Measurements from ENCODE around the gene NKX3-2. TPM values are rescaled to one million over a fixed set of nuclear protein-coding genes. Genes with fewer than 3 reads are reported as not detected.

NKX3-2 gene
- total and polyA plus RNA-seq, 9 donors = 0.10 to 1.4 (median 0.22) TPM; not detected in 1

GRCh38 chr4:13536607-13537006, 7.7 kb downstream of the NKX3-2 start:
- TF ChIP-seq EP300 (IDR thresholded peaks at IDR 0.05) (no peak), POLR2A (IDR thresholded peaks at IDR 0.05) (no peak), CTCF (IDR thresholded peaks at IDR 0.05) (no peak)
- H3K27ac ChIP-seq = no peak overlapping the region
- DNase-seq = no peak
- intact Hi-C loops (cut with DNase I) = no loop called here
- H3K4me1 ChIP-seq (ENCODE audit: insufficient read depth) = no peaks in the 10 kb centered on the region
- H3K9me3 ChIP-seq = no peaks in the 10 kb centered on the region
- no peaks in the 10 kb centered on the region for H3K36me3 ChIP-seq
- WGBS, 3 donors = 18 to 26% (median 23%) methylated on average over 6 of the region's 6 CpGs
- no peak overlapping the region for H3K4me3 ChIP-seq
- H3K27me3 ChIP-seq = peaks cover 15% of the 10 kb centered on the region

GRCh38 chr4:13535708-13536361, 8.5 kb downstream of the NKX3-2 start:
- no peak for DNase-seq
- WGBS, 3 donors = 2 to 4% (median 2%) methylated on average over 39 of the region's 39 CpGs
- no peak overlapping the region for H3K4me3 ChIP-seq
- peaks cover 12% of the 10 kb centered on the region for H3K27me3 ChIP-seq
- TF ChIP-seq CTCF (IDR thresholded peaks at IDR 0.05) (no peak), EP300 (IDR thresholded peaks at IDR 0.05) (no peak), POLR2A (IDR thresholded peaks at IDR 0.05) (no peak)
- intact Hi-C loops (cut with DNase I) = no loop called here
- no peaks in the 10 kb centered on the region for H3K4me1 ChIP-seq (ENCODE audit: insufficient read depth)
- H3K9me3 ChIP-seq = no peaks in the 10 kb centered on the region
- no peak overlapping the region for H3K27ac ChIP-seq
- H3K36me3 ChIP-seq = no peaks in the 10 kb centered on the region

- no peaks in the 10 kb centered on the region for H3K36me3 ChIP-seq
- no peak overlapping the region for H3K4me3 ChIP-seq
- H3K27ac ChIP-seq = no peak overlapping the region
- no peaks in the 10 kb centered on the region for H3K9me3 ChIP-seq
- no peak for TF ChIP-seq CTCF (IDR thresholded peaks at IDR 0.05)
- no peak for TF ChIP-seq EP300 (IDR thresholded peaks at IDR 0.05)
- TF ChIP-seq POLR2A (IDR thresholded peaks at IDR 0.05) = no peak
- no peak for DNase-seq
- 2 to 5% (median 4%) methylated on average over 18 of the region's 18 CpGs for WGBS, 3 donors
- intact Hi-C loops (cut with DNase I) = no loop called here
- H3K4me1 ChIP-seq (ENCODE audit: insufficient read depth) = no peaks in the 10 kb centered on the region
- peaks cover 8% of the 10 kb centered on the region for H3K27me3 ChIP-seq
Observed at GRCh38 chr4:13535118-13535517, 9.2 kb downstream of the NKX3-2 start.

- Histone ChIP-seq H3K36me3 (no peaks in the 10 kb centered on the region), H3K4me3 (no peak overlapping the region), H3K27ac (no peak overlapping the region), H3K9me3 (no peaks in the 10 kb centered on the region), H3K27me3 (peaks cover 8% of the 10 kb centered on the region), H3K4me1 (ENCODE audit: insufficient read depth) (no peaks in the 10 kb centered on the region)
- no peak for DNase-seq
- intact Hi-C loops (cut with DNase I) = no loop called here
- TF ChIP-seq POLR2A (IDR thresholded peaks at IDR 0.05) (no peak), CTCF (IDR thresholded peaks at IDR 0.05) (no peak), EP300 (IDR thresholded peaks at IDR 0.05) (no peak)
- 3% methylated on average over 32 of the region's 32 CpGs for WGBS, 3 donors
Observed at GRCh38 chr4:13534344-13535063, 9.8 kb downstream of the NKX3-2 start.
